ENCODE measurements around the gene DNAH8.

DNAH8 gene

DNA sequence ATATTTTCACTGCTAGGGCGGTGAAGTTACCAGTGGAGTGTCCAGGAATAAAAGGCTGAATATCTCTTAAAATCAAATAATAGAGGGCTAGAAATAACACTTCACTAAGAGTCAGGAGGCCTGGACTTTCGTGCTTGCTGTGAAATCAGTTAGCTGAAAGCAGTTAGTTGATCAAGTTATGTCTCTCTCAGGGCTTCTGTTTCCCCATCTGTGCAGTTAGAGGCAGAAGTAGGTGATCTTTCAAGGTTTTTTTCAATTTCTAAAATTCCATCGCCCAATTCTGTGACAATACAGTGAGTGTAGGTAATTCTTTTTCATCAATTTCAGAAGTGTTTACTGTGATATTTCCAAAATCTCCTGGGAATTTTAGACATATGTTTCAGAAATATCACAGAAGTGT, 260.9 kb downstream of the DNAH8 start:
- DNase-seq, result no peak

DNA sequence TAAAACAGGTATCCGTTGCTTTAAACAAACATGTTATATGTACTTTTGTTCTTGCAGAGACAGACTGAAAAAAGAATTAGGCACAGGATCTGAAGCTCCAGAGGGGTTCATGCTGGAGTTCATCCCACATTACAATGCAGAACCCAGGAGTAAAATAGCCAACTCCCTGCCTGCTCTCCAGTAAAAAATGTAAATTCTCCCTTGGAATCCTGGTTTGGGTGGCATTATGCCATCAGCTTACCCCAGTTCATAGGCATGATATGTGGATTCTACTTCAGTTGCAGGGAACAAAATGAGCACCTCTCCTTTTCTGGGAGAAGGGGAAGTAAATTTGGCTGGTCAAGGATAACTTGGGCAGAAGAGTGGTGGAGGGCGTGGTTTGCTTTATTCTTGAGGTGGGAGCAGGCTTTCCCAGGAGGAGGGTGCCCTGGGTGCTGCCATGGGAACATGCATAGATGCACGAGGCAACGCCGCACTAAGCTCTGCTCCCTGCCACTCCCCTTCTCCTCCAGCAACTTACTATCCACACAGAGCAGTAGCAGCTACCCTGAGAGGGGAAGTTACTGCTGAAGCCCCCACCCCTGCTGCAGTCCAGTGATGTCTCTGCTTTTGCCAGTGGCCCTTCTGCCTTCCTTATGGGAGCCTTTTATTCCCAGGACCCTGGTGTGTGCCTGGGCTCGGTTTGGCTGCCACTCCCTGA, 261.8 kb downstream of the DNAH8 start:
- DNase-seq, result no peak

DNA sequence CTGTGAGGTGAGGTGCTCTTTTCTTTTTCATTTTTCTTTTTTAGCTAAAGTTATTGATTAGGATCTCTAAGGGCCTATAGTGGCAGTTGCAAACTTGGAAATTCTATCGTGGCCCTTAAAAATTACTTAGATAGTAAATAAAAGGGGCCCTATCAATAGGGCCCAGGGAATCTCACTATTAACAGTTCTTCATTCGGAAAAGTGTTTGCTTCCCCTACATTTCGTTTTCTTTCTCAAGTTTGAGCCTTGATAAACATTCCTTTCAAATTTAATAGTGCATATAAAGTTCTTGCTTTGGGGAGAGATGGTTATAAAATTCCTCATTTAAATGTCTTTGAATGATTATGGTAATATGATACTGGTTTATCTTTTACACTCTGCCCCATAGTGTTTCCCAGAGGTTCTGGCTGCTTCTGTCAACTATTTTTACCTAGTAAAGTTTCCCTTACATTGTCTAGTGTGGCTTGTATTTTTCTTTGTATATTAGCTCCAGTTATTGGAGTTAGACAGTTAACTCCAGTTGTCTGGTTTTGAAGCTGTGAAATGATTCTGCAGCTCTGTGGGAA, 263.1 kb downstream of the DNAH8 start:
- DNase-seq, result no peak

DNA sequence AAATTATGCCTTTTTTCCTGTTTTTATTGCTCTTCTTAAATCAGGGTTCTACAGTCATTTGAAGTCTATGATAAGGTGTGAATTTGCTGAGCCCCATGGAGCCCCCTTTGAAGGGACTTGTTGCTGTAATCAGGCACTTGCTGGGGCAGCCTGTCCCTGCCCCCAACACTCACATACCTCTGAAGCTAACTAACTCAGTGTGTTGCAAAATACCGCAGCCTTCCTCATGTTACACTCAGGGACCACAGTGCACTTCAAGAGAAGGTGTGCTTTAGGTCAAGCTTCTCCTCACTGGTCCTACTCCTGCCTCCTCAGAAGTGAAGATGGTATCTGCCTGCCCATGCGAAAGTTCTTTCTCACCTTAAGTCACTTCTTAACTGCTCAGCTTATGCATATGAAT, 267.4 kb downstream of the DNAH8 start:
- DNase-seq, result no peak

DNA sequence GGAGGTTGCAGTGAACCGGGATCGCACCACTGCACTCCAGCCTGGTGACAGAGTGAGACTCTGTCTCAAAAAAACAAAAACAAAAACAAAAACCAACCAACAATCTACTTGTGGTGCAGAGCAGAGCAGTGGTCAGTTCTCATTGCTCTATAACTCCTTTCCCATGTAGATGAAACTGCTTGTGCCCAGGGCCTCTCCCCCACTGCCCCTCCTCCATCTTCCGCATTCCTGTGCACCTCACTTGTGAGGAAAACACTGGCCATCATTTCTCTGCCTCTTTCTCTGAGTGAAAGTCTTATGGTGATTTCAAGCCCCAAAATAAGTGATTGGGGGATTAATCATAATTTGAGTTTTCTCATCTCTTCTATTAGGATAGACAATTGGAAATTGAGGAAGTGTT, 269.6 kb downstream of the DNAH8 start:
- DNase-seq, result no peak

DNA sequence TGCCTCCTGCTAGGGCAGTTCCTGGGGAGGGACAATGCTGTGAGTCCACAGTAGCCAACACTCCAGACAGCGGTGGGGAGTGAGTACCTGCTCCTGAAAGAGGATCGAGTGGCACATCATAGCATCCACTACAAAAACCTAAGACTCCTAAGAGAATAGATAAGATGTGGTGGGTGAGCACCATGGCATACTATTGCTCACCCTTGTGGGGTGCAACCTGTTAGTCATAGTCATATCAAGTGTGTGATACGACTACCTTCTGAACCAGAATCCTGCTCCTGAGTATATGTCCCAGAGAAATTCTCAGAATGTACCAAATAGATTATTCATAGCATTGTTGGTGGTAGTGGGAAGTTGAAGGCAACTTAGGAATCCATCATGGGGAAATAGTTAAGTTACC, 270.7 kb downstream of the DNAH8 start:
- no peak for DNase-seq

DNA sequence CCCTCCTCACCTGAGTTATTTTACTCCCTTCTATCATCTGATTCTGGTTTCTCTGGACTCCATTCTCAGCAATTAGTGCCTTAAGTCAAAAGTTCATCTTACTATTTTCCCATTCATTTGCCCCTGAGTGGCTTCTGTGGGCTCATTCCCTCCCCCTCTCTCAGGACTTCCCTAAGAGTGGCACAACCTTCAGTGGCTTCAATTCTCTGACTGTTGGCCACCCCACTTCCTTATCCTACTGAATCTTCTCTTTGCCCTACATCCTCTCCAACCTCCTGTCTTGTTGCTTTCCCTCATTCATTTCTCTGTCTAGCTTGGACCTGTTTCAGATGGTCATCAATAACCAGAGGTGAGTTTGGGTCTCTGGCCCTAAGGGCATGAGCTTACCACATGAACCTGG, 272.4 kb downstream of the DNAH8 start:
- DNase-seq, result no peak

DNA sequence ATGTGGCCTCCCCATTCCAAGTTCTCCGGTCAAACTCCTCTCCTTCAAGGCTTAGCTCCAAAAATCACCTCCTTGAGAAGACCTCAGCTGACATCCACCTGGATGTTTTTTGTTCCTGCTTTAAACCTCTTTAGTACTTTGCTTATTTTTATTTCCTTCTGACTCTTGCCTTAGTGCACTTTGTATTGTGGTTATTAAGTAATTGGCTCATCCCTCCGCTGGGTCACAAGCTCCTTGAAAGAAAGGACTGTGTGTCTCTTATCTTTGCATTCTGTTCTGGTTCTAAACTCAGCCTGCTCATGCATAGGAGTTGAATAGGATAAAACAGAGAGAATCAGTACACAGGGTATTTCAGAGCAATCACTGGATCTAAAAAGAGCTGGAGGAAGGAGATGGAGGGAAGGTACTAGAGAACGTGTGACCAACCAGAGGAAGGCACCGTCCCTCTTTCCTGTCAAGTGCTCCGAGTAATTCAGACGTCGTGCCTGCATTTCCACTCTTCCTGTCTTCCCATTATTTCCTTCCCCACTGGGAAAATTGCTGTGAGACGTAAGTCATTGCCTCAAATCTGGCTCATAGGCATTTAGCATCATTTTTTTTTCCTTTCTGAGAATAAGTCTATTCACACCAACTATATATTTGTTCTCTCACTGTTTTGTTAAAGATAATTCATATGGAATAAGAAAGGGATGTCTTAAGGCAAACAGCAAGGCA, 273.8 kb downstream of the DNAH8 start:
- DNase-seq, result no peak

DNA sequence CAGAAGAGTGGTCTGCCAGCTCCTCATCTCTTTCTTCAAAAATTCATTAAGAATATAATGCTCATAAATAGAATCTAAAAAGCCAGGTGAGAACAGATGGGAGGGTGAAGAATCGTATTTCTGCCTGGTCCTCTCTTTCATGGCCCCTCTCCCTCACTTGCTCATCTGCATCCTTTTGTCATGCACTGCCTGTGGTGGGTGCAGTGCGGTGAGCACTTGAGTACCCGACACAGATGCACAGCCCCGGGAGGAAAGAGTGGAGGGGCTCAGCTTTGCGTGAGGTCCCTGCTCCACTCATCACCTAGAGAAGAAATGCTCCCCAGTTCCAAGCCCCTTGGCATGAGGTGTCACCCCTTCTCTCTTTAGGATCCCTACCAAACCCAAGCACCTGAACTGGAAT, 275.4 kb downstream of the DNAH8 start:
- DNase-seq, result no peak

DNA sequence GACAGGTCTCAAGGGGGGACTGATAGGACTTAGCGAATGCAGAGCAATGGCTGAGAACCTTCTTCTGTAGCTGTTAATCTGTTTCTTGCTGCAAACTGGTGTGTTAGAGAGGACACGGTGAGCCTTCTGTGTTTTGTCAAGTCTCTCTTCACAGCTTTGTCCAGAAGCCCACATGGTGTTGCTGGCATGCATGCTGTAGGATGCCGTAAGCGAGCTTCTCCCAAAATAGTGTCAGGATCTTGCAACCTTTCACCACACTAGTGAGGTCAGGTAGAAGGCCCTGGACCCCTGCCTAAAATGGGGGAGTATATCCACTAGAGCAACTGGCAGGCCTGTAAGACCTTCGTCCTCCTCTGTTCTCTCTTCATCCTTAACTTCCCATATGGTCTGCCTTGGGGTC, 281.6 kb downstream of the DNAH8 start:
- no peak for DNase-seq

DNA sequence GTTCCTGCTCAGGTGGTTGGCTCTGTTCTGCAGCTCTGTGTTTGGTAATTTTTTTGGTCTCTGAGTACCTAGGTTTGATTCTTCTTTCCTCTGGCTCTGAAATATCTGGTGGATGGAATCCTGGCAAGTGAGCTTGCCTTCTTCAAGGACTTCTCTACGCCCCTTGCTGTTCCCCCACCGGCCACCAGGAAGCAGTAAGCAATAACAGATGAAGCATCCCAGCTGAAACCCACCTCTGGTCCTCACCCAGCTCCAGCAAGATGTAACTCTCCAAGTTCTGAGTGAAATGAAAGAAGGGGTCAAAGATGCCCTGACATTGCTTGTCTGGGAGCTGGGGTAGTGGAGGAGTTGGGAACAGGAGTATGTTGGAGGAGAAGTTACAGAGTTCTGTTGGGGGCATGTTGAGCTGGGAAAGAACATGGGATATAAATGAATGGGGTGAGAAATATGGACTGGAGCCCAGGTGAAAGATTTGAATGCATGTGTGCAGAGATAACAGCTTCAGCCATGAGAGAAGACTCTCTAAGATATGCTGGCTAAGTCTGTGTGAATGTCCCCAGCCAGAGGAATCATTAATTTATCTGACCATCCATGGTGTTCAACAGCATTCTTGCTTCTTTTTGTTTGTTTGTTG, 282.1 kb downstream of the DNAH8 start:
- DNase-seq, result peak; percentile 12

DNA sequence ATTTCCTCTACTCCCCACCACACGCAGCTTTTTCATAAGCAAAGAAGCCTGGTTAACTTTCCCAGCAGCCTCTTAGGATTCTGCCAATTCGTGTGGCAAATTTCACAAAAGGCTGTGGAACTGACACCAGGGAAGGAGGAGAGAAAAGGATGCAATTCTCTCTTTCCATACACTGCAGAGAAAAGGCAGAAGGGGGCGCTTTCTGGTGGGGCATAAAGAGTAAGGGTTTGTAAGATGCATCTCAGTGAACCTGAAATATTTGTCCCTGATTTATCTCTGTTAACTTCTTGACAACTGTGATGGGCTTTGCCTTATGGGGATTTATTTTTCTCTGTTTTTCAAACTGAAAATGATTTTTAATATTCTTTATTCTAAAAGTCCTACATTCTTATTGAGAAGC, 288.0 kb downstream of the DNAH8 start:
- peak in 1 of 2 experiments; percentile 2 for DNase-seq

DNA sequence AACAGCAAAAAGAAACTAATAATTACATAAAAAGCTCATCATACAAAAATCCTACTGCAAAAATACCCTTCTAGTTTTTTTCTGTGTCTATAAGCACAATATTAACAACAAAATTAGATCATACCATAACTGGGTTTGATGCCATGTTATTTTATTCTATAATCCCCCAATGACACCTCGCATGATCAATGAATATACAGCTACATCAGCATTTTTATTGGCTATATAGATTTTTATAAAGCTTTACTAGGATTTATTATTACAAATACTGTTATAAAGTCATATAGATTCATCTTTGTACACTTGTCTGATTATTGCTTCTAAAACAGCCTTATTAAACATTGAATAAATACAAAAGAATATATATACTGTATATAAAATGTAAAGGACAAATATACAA, 288.4 kb downstream of the DNAH8 start:
- DNase-seq, result no peak

DNA sequence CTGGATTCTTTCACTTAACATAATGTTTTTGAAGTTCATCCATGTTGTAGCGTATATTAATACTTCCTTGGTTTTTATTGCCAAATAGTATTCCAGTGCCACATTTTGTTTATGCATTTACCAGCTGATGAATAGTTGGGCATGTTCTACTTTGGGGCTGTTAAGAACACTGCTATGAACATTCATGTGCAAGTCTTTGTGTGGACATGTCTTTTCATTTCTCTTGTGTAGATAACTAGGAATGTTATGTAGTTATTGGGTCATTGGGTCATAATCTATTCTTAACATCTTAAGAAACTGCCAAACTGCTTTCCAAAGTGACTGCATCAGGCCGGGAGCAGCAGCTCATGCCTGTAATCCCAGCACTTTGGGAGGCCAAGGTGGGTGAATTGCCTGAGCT, 289.7 kb downstream of the DNAH8 start:
- no peak for DNase-seq

DNA sequence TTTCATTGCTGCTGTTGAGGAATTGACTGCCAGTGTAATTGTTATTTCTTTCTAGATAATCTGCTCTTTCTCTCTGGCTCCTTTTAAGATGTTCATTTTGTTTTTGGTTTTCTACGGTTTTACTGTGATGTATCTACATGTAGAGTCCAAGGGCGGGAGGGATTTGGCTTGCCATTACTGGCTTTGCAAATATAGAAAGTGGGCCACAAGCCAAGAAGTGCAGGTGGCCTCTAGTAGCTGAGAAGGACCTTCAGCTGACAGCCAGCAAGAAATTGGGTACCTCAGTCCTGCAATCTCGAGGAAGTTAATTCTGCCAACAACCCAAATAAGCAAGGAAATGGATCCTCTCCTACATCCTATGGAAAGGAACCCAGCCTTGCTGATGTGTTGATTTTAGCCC, 290.7 kb downstream of the DNAH8 start:
- DNase-seq, result peak; percentile 37 to 75

DNA sequence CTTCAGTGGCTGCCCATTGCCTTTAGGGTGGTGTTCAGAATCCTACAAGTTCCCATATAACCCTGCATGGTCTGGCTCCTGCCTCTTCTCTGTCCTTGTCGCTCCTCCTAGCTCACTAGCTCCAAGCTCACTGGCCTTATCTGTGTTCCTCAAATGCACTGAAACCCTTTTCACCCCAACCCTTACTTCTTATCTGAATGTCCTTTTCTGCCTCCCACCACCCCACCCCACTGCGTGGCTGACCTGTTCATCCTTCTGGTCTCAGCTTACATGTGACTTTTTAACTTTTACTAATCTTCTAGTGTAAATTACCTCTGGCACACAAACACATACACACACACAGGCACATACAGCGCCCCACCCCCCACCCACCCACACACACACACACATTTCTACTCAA, 292.5 kb downstream of the DNAH8 start:
- DNase-seq, result no peak

DNA sequence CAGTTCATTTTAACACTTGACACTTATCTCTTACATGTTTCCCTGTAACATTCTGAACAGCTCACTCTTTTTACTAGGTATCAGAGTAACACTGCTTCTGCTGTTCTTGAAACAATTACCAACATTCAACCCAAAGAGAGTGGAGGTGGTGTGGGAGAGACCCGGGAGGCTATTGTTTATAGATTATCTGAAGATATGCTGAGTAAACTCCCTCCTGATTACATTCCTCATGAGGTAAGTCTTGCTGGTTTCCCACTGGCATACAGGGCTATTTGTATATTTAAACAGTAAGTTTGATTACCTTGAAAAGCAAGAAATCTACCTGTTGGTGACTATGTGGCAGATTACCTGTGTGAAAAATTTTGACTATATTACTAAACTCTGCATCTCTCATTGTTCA, 293.6 kb downstream of the DNAH8 start:
- no peak for DNase-seq

DNA sequence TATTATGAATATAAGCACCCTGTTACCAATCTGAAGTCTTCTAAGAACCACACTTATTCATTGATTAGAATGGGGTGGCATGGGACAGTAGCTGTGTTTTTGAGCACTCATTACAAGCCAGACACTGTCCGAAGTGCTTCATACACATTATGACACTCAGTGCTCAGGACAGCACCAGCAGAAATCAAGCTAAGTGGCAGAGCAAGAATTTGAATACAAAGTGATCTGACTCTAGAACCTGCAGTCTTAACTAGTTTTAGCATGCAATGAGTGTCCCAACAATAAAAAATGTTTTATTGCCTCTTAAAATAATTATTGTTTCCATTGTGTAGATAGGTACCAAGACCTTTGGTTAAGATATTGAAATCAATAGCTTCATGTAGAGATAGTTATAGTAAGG, 294.4 kb downstream of the DNAH8 start:
- no peak for DNase-seq

DNA sequence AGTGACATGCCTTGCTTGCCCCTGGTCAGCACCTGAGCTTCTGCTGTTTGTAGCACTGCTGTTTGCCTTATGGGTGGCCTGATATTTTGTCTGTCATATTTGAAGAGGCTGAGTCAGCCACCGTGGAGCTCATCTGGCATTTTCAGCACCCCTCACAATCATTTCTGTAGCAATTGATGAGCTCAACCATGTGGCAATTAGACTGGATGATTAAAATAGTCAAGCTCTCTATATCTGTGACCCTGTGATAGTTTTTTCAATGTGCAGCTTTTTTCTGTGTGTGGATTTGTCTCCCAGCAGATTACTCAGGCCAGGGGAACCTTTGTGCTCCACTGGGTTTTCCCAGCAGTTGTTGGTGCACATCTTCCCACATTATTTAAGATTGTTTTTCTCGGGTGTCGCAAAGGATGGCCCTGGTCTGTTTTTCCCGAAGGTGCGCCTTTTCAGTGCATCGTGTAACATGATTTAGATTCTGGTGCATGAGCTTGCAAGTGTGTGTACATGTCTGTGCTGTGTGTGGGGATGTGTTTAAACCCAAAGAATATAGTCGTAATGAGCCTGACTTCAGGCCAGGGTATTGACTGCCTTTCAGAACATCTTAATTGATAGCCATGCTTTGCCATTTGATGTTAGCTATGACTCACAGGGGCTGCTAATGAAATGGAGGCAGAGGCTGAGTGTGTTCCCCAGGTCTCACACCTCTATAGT, 301.9 kb downstream of the DNAH8 start:
- no peak for DNase-seq

DNA sequence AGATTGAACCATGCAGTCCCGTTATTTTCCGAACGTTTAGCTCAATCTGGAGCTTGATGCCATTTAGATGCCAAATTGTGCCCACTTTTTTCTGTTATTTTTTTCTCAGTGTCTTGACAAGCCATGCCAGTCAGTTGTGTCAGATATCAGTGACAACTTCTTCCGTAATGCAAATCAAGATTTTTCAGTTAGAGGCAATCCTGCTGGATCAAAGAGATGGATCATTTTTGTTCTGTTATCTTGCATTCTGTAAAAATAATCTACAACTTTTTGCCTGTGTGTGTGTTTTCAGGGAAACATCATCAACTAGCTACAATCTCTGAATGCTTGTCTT, 302.4 kb downstream of the DNAH8 start:
- DNase-seq, result no peak

DNA sequence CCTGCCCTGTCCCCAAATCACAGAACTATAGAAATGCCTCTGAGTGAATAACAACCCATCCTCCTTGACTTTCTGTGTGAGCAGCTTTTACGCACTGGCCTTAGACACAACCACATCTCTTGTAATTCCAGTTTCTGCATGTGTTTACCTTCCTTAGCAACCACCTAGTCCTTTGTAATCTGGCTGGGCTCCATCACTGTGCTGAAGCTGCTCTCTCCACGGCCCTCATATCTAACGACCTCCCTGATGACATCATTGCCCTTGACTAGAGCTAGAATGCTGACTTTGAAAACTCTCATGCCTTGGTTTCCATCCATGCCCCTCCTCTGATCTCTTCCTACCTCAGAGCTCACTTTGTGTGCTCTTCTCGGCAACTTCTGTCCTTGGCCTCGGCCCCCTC, 303.0 kb downstream of the DNAH8 start:
- no peak for DNase-seq

DNA sequence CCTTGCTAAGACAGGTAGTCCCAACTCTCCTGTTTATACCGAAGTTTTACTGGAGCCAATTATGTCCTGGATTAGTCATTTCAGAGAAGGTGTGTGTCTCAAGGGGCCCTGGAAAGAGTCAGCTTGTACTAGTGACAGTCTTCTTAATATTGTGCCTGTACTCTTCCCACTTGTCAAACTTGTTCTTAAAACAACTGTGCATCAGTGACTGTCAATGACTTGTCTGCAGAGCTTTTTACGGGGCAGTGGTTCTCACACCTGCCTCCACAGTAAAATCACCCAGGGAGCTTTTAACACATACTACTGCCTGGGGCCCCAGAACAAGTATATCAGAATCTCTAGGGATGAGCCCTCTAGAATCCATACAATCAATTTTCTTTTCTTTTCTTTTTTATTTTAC, 305.0 kb downstream of the DNAH8 start:
- DNase-seq, result no peak

DNA sequence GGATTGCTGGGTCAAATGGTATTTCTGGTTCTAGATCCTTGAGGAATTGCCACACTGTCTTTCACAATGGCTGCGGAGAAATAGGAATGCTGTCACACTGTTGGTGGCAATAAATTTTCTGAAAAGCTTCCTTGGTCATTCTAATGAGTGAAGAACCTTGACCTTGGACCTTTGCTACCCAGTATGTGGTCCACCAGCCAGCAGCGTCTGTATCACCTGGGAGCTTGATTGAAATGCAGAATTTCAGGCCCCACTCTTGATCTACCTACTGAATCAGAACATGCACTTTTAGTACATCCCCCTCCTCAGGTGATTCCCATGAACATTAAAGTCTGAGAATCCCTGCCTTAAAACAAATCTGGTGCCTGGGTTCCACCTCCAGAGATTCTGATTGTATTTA, 305.9 kb downstream of the DNAH8 start:
- no peak for DNase-seq

DNA sequence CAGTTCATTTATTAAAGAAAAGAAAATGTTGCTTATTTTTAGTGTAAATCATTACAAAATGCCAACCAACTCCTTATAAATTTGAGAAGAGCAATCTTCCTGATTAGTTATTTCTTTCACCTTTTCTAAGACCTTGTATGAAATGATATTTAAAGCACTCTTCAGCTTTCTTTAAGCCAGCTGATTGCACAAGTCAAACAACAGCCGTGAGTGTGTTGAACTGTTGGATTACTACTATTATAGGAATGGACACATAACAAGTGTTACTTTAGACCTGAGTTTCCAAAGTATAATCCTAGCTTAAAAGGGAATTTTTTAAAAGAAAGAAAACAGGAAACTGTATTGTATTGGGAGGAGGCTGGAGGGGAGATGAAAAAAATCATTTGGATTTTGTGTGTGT, 306.7 kb downstream of the DNAH8 start:
- no peak for DNase-seq
